Measurements from ENCODE around the gene IDI2.
"Not testable (repeated sequence)": the region's sequence is repeated elsewhere in the genome, so short reads cannot be mapped to it uniquely, and the experiment has no call there.

The IDI2 gene

DNA sequence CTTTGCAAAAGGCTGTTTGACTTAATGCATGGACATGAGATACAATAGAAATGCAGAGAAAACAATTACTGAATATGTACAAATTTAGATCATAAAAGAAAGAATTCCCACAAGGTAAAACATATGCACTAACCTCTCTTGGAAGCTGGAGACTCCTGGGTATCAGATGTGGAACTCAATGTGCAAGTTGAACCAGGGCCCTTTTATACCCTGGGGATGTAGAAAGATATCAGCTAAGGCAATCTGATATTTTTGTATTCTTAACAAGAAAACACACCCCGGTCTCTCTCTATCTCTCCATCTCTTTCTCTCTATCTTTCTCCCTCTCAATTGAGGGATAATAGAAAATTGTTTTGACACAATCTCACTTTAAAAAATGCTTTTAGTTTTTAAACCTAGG is at the start of gene IDI2:
Gene IDI2, minus strand, starts transcription at position 177 of the 400 bp plus-strand sequence. CDS start 1,136 bp downstream, outside the sequence.
- no peak for DNase-seq

GRCh38 chr10:1074748-1075308 is 49.2 kb upstream of the IDI2 start:
- DNase-seq: peak in 2 of 6 experiments; percentile 14 to 19

- DNase-seq: no peak
Observed at GRCh38 chr10:1074052-1074747, 48.5 kb upstream of the IDI2 start.

DNA sequence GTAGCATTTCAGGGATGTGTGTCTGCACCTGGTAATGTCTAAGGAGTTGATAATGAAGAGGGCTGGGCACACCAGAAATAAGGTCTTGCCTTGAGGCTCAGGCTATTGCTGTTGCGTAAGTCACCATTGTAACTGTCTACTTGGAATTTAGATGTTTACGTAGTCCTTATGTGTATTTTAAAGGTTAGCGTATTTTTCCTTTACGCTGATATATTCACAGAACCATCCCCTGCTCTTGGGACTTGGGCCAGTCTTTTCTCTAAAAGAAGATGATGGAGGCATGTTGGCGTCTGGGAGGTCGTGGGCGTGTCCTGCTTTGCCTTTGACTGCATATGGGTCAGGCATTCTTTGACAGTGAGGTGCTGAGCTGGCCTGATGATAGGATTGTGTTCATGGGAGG is 45.3 kb upstream of the IDI2 start:
- no peak for DNase-seq

- no peak for DNase-seq
Observed at GRCh38 chr10:1068380-1069361, 43.0 kb upstream of the IDI2 start.

GRCh38 chr10:1066734-1067133 is 41.1 kb upstream of the IDI2 start:
- DNase-seq: not testable (repeated sequence)

DNA sequence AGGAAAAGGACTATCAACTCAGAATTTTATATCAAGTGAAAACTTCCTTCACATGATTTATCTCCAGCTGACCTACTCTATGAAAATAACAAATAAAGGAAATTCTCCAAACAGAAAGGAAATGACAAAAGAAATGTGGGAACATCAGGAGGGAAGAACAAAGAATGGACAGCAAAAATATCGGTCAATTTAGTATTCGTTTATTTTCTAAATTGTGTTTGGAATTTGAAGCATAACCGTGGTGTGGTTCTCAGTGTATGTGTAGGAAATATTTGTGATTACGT is 39.2 kb upstream of the IDI2 start:
- no peak for DNase-seq

DNA sequence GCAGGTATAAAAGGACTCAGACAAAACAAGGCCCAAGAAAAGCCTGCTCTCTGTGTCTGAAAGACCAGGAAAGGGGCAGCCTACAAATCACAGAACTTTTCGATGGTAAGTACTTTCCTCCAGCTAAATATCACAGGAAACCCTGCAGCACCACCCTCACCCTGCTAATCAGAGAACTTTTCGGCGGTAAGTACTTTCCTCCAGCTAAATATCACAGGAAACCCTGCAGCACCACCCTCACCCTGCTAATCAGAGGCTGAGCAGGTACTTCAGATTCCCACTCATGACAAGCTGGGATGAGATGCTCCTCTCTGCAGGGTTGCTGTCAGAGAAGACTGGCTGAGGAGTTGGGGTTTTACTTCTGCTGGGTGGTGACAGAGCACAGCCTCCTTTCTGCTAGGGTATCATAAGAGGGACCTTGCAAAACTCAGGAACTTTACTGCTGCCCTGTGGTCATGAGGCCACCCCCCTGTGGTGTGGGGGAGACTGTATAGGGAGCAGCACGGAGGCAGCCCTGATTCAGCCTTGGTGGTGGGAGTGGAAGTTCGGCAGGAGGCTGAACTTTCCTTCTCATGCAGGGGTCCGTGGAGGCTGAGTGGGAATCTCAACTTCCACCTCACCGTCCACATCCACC is 37.7 kb upstream of the IDI2 start:
- DNase-seq: peak in 3 of 6 experiments; percentile 47 to 55 (median 51)

- peak in 1 of 6 experiments; percentile 17 for DNase-seq
Observed at GRCh38 chr10:1061930-1062774, 36.5 kb upstream of the IDI2 start.

- DNase-seq: no peak
Observed at GRCh38 chr10:1059902-1060301, 34.2 kb upstream of the IDI2 start.

- DNase-seq: no peak
Observed at GRCh38 chr10:1058017-1058416, 32.4 kb upstream of the IDI2 start.

- DNase-seq: peak in 1 of 6 experiments; percentile 19
Observed at GRCh38 chr10:1057106-1057657, 31.5 kb upstream of the IDI2 start.

DNA sequence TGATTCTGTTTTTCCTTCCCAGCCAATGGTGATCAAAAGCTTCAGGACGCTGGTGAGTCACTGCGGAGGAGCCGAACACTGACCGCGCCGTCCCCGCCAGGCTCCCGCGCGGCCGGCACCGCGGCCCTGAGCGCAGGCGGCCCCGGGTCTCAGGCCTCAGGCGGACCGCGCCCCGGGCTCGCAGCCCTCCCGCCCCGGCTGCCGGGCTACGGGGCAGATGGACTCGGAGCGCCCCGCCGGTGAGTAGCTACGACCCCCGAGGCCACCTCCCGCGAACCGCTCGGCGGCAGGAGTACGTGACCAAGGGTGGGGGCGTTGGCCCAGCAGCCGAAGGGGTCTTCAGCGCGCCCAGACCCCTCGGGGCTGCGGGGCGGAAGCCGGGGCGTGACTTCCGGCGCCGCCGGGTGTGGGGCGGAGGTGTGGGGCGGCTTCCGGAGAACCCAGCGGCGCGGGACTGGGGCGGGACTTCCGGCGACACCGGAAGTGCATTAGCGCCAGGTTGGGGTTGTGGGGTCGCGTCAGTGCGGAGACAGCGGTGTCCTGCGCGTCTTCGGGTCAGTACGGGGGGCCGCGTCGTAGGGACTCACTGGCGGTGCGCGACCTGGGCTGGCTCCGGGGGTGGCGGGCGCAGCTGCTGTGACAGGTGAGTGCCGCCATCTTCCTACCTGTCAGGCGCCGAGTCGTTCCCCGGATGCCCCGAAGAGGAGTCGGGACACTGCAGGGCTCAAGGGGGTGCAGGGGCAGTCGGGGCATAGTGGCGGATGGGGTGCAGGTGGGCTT is 30.9 kb upstream of the IDI2 start, which contains the start of gene WDR37:
Gene WDR37, plus strand, starts transcription at position 60 of the 780 bp plus-strand sequence. CDS start 15,771 bp downstream, outside the sequence.
- DNase-seq: peak; percentile 75 to 89 (median 84)

- no peak for DNase-seq
Observed at GRCh38 chr10:1054684-1055083, 29.0 kb upstream of the IDI2 start.

DNA sequence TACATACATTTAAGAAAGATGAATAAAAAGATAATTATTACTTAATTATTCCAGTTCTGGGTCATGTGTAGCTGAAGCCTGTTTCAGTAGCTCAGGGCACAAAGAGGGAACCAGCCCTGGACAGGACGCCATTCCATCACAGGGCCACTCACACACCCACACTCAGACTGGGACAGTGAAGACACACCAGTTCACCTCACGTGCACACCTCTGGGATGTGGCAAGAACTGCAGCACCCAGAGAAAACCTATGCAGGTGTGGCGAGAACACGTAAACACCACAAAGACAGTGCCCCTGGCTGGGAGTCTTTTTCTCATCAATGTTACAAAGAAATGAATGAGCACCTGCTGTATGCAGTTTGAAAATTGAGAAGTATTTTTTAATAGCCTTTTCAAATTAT is 24.9 kb upstream of the IDI2 start:
- peak in 5 of 6 experiments; percentile 32 to 50 (median 44) for DNase-seq

DNA sequence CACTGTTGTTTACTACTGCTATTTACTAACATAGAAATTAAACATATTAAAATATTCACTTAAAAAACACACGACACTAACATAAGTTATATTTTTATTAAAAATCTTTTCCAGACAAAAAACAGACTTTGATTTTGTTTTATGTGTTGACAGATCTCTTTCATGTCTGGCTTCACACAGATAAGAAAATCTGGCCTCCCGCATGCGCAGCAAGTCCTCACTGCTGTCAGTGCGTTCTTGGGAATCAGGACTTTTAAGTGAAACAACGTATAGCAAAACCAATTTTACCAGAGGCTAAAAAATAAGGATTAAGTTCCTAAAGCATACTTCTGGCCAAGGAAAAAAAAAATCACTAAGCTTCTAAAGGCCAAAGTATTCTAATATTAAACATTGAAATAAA is 24.5 kb upstream of the IDI2 start:
- DNase-seq: peak in 4 of 6 experiments; percentile 15 to 49 (median 32)

DNA sequence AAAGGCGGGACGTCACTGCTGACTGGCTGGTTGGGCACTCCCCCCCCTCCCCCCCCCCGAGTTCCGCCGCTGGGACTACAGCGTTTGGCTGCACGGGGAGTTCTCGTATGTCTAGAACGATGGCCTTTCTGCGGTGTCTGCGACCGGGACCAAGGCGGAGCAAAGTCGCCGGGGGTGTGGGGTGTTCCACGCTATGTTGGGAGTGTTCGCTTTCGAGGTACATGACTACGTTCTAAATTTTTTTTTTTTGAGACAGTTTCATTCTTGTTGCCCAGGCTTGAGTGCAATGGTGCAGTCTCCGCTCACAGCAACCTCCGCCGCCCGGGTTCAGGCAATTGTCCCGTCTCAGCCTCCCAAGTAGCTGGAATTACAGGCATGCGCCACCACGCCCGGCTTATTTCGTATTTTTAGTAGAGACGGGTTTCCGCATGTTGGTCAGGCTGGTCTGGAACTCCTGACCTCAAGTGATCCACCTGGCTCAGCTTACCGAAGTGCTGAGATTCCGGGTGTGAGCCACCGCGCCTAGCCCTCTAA is 23.8 kb upstream of the IDI2 start:
- no peak for DNase-seq

- peak; percentile 95 to 100 (median 97) for DNase-seq
Observed at GRCh38 chr10:1048732-1049424, 23.2 kb upstream of the IDI2 start, which contains the start of gene IDI1. IDI1 (minus strand) TSS chr10:1049119; CDS start chr10:1049003, 116 bp downstream.

DNA sequence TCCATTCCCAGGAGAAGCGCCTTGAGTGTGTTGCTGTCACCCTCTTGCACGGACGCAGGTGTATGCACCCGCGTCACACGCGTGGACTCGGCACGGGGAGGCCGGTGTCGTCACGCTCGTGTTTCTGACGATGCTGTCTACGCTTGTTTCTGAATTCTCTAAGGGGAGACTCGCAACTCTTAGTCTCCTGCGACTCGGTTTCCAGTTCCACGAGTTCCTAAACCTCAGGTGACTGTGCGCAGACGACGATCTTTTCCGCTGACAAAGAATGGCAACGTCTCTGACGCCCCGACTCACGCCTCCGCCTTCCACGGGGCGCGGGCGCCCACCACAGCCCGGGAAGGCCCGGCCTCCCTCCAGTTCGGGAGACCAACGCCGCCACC is 22.7 kb upstream of the IDI2 start:
- peak; percentile 62 to 91 (median 78) for DNase-seq

- DNase-seq: no peak
Observed at GRCh38 chr10:1047937-1048336, 22.3 kb upstream of the IDI2 start.
